ENCODE results near the gene EPC2. TPM values are rescaled to one million over a fixed set of nuclear protein-coding genes. Genes with fewer than 3 reads are reported as not detected.

Gene EPC2
- total RNA-seq, 1 experiment from 2014 or later: 30.2 TPM

DNA sequence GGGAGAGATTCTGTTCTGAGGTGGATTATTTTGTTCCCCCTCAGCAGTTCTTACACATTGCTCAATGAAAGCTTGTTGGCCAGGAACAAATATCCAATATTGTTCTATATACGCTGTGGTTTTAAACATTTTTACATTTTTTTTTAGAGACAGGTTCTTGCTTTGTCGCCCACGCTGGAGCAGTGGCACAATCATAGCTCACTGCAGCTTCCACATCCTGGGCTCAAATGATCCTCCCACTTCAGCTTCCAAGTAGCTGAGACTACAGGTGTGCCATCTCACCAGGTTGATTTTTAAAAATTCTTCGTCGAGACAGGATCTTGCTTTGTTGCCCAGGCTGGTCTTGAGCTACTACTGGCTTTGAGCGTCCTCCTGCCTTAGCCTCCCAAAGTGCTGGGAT lies 171.6 kb downstream of the EPC2 start:
- no peak overlapping the region for H3K4me3 ChIP-seq (ENCODE audit: low read depth in 2 of 2, low read length in 2 of 2)
- H3K36me3 ChIP-seq (ENCODE audit: control insufficient read depth, insufficient read depth, low read length): no peaks in the 10 kb centered on the region
- ChIA-PET POLR2A (interaction anchor here (0.6 to 1.3 kb wide), 2 partner anchors 171 to 273 kb away, joined by 3 to 7 read pairs; no protein-coding TSS in a partner anchor), CTCF (no interaction called here)
- DNase-seq (ENCODE audit: low read depth, low spot score) (no peak), ATAC-seq (no peak)
- peak overlapping the region; percentile 20; the same call in 1 of the 2 replicates for H3K27ac ChIP-seq (ENCODE audit: low read length)
- peaks cover 46% of the 10 kb centered on the region for H3K4me1 ChIP-seq (ENCODE audit: control insufficient read depth, insufficient read depth, low read length)
- no peaks in the 10 kb centered on the region for H3K9me3 ChIP-seq (ENCODE audit: control insufficient read depth, insufficient read depth, low read depth, low read length)
- no peak for TF ChIP-seq TCF7L2 (IDR thresholded peaks at IDR 0.05; ENCODE audit: low read depth, low read length)
- in situ Hi-C loops (cut with HindIII; ENCODE audit: low pct_unique_long_range_greater_than_20kb, low sequenced_read_pairs) (no loop called here), intact Hi-C loops (cut with micrococcal nuclease; ENCODE audit: unreplicated experiment) (no loop called here)
- BruUV-seq (replicated peaks): no TSS peak
- no peaks in the 10 kb centered on the region; the same call in 1 of the 2 replicates for H3K27me3 ChIP-seq (ENCODE audit: control insufficient read depth, insufficient read depth, low read length)

DNA sequence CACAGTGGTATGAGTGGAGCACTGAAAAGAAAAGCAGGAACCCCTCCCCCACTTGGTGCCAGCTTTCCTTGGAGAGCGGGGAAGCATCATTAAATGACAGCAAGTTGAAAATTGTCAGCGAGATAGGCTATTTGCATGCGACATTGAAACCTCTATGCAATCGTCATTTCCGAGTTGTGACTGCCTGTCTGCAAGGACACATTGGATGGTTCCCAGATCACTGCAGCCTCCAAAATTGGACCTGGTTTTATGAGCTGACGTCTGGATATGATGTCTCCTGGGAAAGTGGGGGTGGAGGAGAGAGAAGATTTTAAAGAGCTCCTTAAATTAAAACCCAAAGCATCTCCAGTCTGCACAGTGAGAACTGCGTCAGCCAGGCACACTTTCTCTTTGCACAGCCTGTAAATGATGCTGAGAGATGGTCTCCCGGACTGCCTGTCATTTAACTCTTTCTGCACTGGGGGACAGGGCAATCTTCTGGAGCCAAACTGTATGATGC lies 172.7 kb downstream of the EPC2 start:
- peaks cover 41% of the 10 kb centered on the region for H3K4me1 ChIP-seq (ENCODE audit: control insufficient read depth, insufficient read depth, low read length)
- TF ChIP-seq, protein P1, sequence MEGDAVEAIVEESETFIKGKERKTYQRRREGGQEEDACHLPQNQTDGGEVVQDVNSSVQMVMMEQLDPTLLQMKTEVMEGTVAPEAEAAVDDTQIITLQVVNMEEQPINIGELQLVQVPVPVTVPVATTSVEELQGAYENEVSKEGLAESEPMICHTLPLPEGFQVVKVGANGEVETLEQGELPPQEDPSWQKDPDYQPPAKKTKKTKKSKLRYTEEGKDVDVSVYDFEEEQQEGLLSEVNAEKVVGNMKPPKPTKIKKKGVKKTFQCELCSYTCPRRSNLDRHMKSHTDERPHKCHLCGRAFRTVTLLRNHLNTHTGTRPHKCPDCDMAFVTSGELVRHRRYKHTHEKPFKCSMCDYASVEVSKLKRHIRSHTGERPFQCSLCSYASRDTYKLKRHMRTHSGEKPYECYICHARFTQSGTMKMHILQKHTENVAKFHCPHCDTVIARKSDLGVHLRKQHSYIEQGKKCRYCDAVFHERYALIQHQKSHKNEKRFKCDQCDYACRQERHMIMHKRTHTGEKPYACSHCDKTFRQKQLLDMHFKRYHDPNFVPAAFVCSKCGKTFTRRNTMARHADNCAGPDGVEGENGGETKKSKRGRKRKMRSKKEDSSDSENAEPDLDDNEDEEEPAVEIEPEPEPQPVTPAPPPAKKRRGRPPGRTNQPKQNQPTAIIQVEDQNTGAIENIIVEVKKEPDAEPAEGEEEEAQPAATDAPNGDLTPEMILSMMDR (IDR thresholded peaks at IDR 0.05): no peak
- TF ChIP-seq TCF7L2 (IDR thresholded peaks at IDR 0.05; ENCODE audit: low read depth, low read length) (no peak), POLR2AphosphoS5 (IDR thresholded peaks at IDR 0.05; ENCODE audit: low read depth, low read length) (no peak), SIN3A (IDR thresholded peaks at IDR 0.05; ENCODE audit: borderline replicate concordance, insufficient read depth, low read depth, low read length) (no peak)
- TF ChIP-seq, protein P2, sequence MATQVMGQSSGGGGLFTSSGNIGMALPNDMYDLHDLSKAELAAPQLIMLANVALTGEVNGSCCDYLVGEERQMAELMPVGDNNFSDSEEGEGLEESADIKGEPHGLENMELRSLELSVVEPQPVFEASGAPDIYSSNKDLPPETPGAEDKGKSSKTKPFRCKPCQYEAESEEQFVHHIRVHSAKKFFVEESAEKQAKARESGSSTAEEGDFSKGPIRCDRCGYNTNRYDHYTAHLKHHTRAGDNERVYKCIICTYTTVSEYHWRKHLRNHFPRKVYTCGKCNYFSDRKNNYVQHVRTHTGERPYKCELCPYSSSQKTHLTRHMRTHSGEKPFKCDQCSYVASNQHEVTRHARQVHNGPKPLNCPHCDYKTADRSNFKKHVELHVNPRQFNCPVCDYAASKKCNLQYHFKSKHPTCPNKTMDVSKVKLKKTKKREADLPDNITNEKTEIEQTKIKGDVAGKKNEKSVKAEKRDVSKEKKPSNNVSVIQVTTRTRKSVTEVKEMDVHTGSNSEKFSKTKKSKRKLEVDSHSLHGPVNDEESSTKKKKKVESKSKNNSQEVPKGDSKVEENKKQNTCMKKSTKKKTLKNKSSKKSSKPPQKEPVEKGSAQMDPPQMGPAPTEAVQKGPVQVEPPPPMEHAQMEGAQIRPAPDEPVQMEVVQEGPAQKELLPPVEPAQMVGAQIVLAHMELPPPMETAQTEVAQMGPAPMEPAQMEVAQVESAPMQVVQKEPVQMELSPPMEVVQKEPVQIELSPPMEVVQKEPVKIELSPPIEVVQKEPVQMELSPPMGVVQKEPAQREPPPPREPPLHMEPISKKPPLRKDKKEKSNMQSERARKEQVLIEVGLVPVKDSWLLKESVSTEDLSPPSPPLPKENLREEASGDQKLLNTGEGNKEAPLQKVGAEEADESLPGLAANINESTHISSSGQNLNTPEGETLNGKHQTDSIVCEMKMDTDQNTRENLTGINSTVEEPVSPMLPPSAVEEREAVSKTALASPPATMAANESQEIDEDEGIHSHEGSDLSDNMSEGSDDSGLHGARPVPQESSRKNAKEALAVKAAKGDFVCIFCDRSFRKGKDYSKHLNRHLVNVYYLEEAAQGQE (IDR thresholded peaks at IDR 0.05; ENCODE audit: insufficient read depth in 1 of 2, low read depth in 2 of 2, low read length in 1 of 2): no peak
- intact Hi-C loops (cut with micrococcal nuclease; ENCODE audit: unreplicated experiment) (no loop called here), in situ Hi-C loops (cut with HindIII; ENCODE audit: low pct_unique_long_range_greater_than_20kb, low sequenced_read_pairs) (no loop called here)
- ATAC-seq (no peak), DNase-seq (ENCODE audit: low read depth, low spot score) (no peak)
- no TSS peak for BruUV-seq (replicated peaks)
- peak overlapping the region; percentile 7; the same call in 1 of the 2 replicates for H3K27ac ChIP-seq (ENCODE audit: low read length)
- H3K4me3 ChIP-seq (ENCODE audit: low read depth in 2 of 2, low read length in 2 of 2): peak overlapping the region; percentile 11 to 37; a peak in 3 of 4 replicates
- H3K36me3 ChIP-seq (ENCODE audit: control insufficient read depth, insufficient read depth, low read length): no peaks in the 10 kb centered on the region
- H3K9me3 ChIP-seq (ENCODE audit: control insufficient read depth, insufficient read depth, low read depth, low read length): no peaks in the 10 kb centered on the region
- H3K27me3 ChIP-seq (ENCODE audit: control insufficient read depth, insufficient read depth, low read length): no peaks in the 10 kb centered on the region; the same call in 1 of the 2 replicates
- ChIA-PET CTCF (no interaction called here), POLR2A (interaction anchor here (1.3 kb wide), 1 partner anchor 172 kb away, joined by 3 read pairs; no protein-coding TSS in a partner anchor)

DNA sequence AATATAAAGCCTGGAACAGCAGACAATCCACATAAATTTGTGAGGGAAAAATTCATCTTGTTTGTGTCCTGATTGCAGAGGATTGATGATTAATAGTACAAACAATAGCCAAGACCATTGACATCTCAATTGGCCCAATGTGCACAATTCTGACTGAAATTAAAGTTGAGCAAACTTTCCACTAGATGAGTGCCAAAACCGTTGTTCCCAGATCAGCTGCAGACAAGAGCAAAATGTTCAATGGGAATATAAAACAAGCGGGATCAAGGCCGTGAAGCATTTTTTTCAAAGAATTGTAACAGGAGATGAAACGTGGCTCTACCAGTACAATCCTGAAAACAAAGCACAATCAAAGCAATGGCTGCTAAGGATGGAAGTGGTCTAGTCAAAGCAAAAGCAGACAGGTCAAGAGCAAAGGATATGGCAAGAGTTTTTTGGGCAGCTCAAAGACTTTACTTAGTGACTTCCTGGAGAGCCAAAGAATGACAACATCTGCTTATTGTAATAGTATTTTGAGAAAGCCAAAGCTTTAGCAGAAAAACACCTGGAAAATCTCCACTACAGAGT lies 174.6 kb downstream of the EPC2 start:
- ATAC-seq: no peak
- intact Hi-C loops (cut with micrococcal nuclease; ENCODE audit: unreplicated experiment): no loop called here
- H3K36me3 ChIP-seq (ENCODE audit: control insufficient read depth, insufficient read depth, low read length): no peaks in the 10 kb centered on the region
- no peaks in the 10 kb centered on the region; the same call in 1 of the 2 replicates for H3K27me3 ChIP-seq (ENCODE audit: control insufficient read depth, insufficient read depth, low read length)
- no peaks in the 10 kb centered on the region for H3K9me3 ChIP-seq (ENCODE audit: control insufficient read depth, insufficient read depth, low read depth, low read length)
- H3K4me3 ChIP-seq (ENCODE audit: low read depth in 2 of 2, low read length in 2 of 2): no peak overlapping the region
- ChIA-PET POLR2A (no interaction called here), CTCF (no interaction called here)
- H3K4me1 ChIP-seq (ENCODE audit: control insufficient read depth, insufficient read depth, low read length): peaks cover 29% of the 10 kb centered on the region
- no peak overlapping the region for H3K27ac ChIP-seq (ENCODE audit: low read length)
- no peak for DNase-seq (ENCODE audit: low read depth, low spot score)
- TF ChIP-seq, protein P2 (IDR thresholded peaks at IDR 0.05; ENCODE audit: insufficient read depth in 1 of 2, low read depth in 2 of 2, low read length in 1 of 2): no peak
- TF ChIP-seq TCF7L2 (IDR thresholded peaks at IDR 0.05; ENCODE audit: low read depth, low read length): no peak
- BruUV-seq (replicated peaks): no TSS peak
- in situ Hi-C loops (cut with HindIII; ENCODE audit: low pct_unique_long_range_greater_than_20kb, low sequenced_read_pairs): no loop called here
